Adrenal gland (tissue), 12 donors: ENCODE results near the gene GMIP. TPM values are rescaled to one million over a fixed set of nuclear protein-coding genes. Genes with fewer than 3 reads are reported as not detected.

Source experiments
- DNase-seq, 7 donors: peaks; one replicate each; pipeline ENCODE4 v3.0.0-alpha.2; 2019 to 2020
- H3K27ac ChIP-seq, 5 donors: fragments of 200-600 bp; sonication (generic) in 4 of 5; 1 replicate in 3 of 5; 2 replicates in 2 of 5; pipeline versions ENCODE4 v1.5.1 to v1.8.0; 2016 to 2020; ENCODE audit warnings: mild to moderate bottlenecking in 1 of 5
- H3K27me3 ChIP-seq: fragments of 200-600 bp; 2 replicates; pipeline ENCODE4 v1.8.0; 2021
- H3K36me3 ChIP-seq, 2 donors: fragments of 200-600 bp; replicated peaks in 1 of 2; 1 replicate in 1 of 2; 2 replicates in 1 of 2; pipeline versions ENCODE4 v1.5.1 to v1.8.0; 2018 to 2022
- H3K4me1 ChIP-seq, 2 donors: fragments of 200-600 bp; replicated peaks in 1 of 2; 1 replicate in 1 of 2; 2 replicates in 1 of 2; pipeline versions ENCODE4 v1.5.1 to v1.8.0; 2018 to 2021
- H3K4me3 ChIP-seq, 4 donors: fragments of 200-600 bp; sonication (generic) in 3 of 4; one replicate each; pipeline ENCODE4 v1.5.1; 2016 to 2018
- H3K9me3 ChIP-seq, 3 donors: fragments of 200-600 bp; sonication (generic) in 1 of 3; replicated peaks in 1 of 3; 1 replicate in 2 of 3; 2 replicates in 1 of 3; pipeline versions ENCODE4 v1.5.1 to v1.8.0; 2016 to 2021
- CTCF ChIP-seq, 6 experiments: fragments of 450-650 bp in 4 of 6; fragments of 200-600 bp in 2 of 6; sonication (generic) in 1 of 6; IDR thresholded peaks; 1 replicate in 5 of 6; 2 replicates in 1 of 6; pipeline versions ENCODE4 v1.5.1 to v1.8.0; 2016 to 2021; ENCODE audit warnings: antibody characterized with exemption in 6 of 6, mild to moderate bottlenecking in 2 of 6, moderate library complexity in 1 of 6
- POLR2A ChIP-seq, 2 donors: fragments of 450-650 bp; IDR thresholded peaks; one replicate each; pipeline ENCODE4 v1.6.1; 2017; ENCODE audit warnings: antibody characterized with exemption in 2 of 2, mild to moderate bottlenecking in 2 of 2, moderate library complexity in 1 of 2
- WGBS, 4 donors: extraction: QIAGEN DNeasy Blood & Tissue Kit in 2 of 4; methylation state at CpG; one replicate each; pipeline versions ENCODE4 v1.1.5 to v1.1.7; 2013 to 2017; 5-methylcytosine and 5-hydroxymethylcytosine counted together
- intact Hi-C, 2 donors: fragments of 100-400 bp; cut with DNase I; formaldehyde crosslinking; loops; one replicate each; pipeline versions ENCODE4 v1.14.1 to v1.15.0; 2022 to 2023
- polyA plus RNA-seq, 3 donors: library from polyadenylated mRNA; stranded (reverse); fragments of 200-250 nt in 2 of 3; fragments of 350-450 nt in 1 of 3; fragmentation: Illumina TruSeq in 1 of 3; extraction: RNeasy Lipid Tissue Mini Kit (QIAGEN cat#74804) in 1 of 3; gene quantifications; one replicate each; pipeline ENCODE4 v1.2.3, GENCODE V29; 2013 to 2014
- total RNA-seq, 9 donors: library from RNA; depleted of rRNA in 4 of 9; stranded (reverse); fragments of >200 nt in 4 of 9; fragments of 120-200 nt in 1 of 9; fragmentation: NEBNext Ultra II Directional in 1 of 9; extraction: Animal tissue kit (Norgen Biotek cat#: 25700) in 1 of 9; gene quantifications; one replicate each; pipeline versions ENCODE4 v1.1.0 to v1.2.4, GENCODE V29; 2013 to 2023
- donor health status: healthy with polysubstance abuse.
- donor health status: Bipolar disorder and iron deficiency.
- donor health status: DM: yes; HTN: yes; CAD: no.
- donor health status: DM: no; HTN: no; CAD: no.
- donor health status: DM: no; HTN: no; CAD: no.
- donor health status: DM: yes; HTN: yes; CAD: no.

Gene GMIP
- total and polyA plus RNA-seq, 12 donors, result 0.44 to 17.0 (median 9.6) TPM

DNA sequence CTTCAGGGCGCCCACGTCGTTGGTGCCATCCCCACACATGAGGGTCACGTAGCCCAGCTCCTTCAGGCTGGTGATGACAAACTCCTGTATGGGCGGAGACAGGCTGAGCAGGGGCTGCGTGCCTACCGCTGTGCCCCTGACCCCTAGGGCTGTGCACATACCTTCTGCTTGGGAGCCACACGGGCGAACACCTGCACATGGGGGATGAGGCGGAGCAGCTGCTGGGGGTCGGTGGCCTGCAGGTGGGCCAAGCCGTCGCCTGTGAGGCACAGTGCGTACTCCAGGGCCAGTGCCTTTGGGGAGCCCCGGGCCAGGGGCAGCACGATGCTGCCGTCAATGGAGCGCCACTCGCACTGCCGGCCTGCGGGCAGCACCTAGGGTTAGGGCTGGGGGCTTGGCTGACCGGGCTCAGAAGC lies 6.1 kb upstream of the GMIP start:
- peak in 1 of 7 donors; percentile 20 for DNase-seq
- WGBS, 4 donors, result 89 to 95% (median 92%) methylated on average over 4 to 22 of the region's 22 CpGs
- intact Hi-C loops, result no loop called here
- Histone ChIP-seq H3K4me3 (no peak overlapping the region), H3K36me3 (peaks cover 0 to 91% of the 10 kb centered on the region in 2 donors), H3K9me3 (no peaks in the 10 kb centered on the region), H3K27me3 (no peaks in the 10 kb centered on the region), H3K27ac (no peak overlapping the region), H3K4me1 (no peaks in the 10 kb centered on the region)
- TF ChIP-seq CTCF (IDR thresholded peaks at IDR 0.05), result no peak
- TF ChIP-seq POLR2A (IDR thresholded peaks at IDR 0.05), result no peak

GRCh38 chr19:19649155-19649554 lies 5.7 kb upstream of the GMIP start:
- H3K36me3 ChIP-seq, result peaks cover 0 to 86% of the 10 kb centered on the region in 2 donors
- WGBS, 4 donors, result 88 to 91% (median 89%) methylated on average over 6 of the region's 6 CpGs
- intact Hi-C loops, result no loop called here
- H3K27me3 ChIP-seq, result no peaks in the 10 kb centered on the region
- H3K9me3 ChIP-seq, result no peaks in the 10 kb centered on the region
- no peak for TF ChIP-seq CTCF (IDR thresholded peaks at IDR 0.05)
- no peak for TF ChIP-seq POLR2A (IDR thresholded peaks at IDR 0.05)
- no peak for DNase-seq
- no peaks in the 10 kb centered on the region for H3K4me1 ChIP-seq
- no peak overlapping the region for H3K4me3 ChIP-seq
- no peak overlapping the region for H3K27ac ChIP-seq

- TF ChIP-seq CTCF (IDR thresholded peaks at IDR 0.05) (no peak), POLR2A (IDR thresholded peaks at IDR 0.05) (no peak)
- Histone ChIP-seq H3K27me3 (no peaks in the 10 kb centered on the region), H3K4me1 (peaks cover 8 to 10% of the 10 kb centered on the region in 2 donors), H3K27ac (no peak overlapping the region), H3K4me3 (no peak overlapping the region), H3K9me3 (no peaks in the 10 kb centered on the region), H3K36me3 (peaks cover 0 to 67% of the 10 kb centered on the region in 2 donors)
- peak in 1 of 7 donors; percentile 22 for DNase-seq
- intact Hi-C loops, result no loop called here
- 91 to 95% (median 93%) methylated on average over 12 to 29 of the region's 29 CpGs for WGBS, 4 donors
These were observed 3.8 kb upstream of the GMIP start for GRCh38 chr19:19647037-19647835.

GRCh38 chr19:19645233-19645870 lies 1.9 kb upstream of the GMIP start:
- no peak for DNase-seq
- Histone ChIP-seq H3K27me3 (no peaks in the 10 kb centered on the region), H3K27ac (no peak overlapping the region), H3K9me3 (no peaks in the 10 kb centered on the region), H3K36me3 (peaks cover 0 to 48% of the 10 kb centered on the region in 2 donors), H3K4me1 (peaks cover 8 to 10% of the 10 kb centered on the region in 2 donors), H3K4me3 (no peak overlapping the region)
- intact Hi-C loops, result no loop called here
- 67 to 100% (median 85%) methylated on average over 1 to 17 of the region's 17 CpGs for WGBS, 4 donors
- no peak for TF ChIP-seq POLR2A (IDR thresholded peaks at IDR 0.05)
- TF ChIP-seq CTCF (IDR thresholded peaks at IDR 0.05), result no peak
